ENCODE data around the gene OR13G1.
"Not testable (repeated sequence)": the region's sequence is repeated elsewhere in the genome, so short reads cannot be mapped to it uniquely, and the experiment has no call there.

OR13G1 gene, protein sequence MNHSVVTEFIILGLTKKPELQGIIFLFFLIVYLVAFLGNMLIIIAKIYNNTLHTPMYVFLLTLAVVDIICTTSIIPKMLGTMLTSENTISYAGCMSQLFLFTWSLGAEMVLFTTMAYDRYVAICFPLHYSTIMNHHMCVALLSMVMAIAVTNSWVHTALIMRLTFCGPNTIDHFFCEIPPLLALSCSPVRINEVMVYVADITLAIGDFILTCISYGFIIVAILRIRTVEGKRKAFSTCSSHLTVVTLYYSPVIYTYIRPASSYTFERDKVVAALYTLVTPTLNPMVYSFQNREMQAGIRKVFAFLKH

DNA sequence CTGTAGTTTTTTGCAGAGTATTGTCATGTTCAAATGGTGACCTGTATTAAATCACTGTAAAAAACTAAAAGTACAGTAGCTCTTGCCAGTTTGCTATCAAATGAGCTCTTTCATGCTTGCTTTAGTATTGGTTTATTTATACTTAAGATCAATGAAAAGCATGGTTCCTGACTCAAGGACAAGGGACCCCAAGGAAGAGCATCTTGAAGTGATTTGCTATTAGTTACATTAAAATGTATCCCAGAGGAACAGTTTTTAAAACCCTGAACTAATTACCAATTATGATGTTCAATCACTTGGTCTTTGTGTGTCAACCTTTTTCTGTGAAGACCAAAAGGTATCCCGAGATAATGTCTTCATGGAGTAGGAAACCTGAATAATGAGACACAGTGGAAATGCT is at the start of gene OR13G1:
Gene OR13G1, minus strand, starts transcription at position 101 of the 400 bp plus-strand sequence. CDS start 6,698 bp downstream, outside the sequence.
- DNase-seq = no peak

DNA sequence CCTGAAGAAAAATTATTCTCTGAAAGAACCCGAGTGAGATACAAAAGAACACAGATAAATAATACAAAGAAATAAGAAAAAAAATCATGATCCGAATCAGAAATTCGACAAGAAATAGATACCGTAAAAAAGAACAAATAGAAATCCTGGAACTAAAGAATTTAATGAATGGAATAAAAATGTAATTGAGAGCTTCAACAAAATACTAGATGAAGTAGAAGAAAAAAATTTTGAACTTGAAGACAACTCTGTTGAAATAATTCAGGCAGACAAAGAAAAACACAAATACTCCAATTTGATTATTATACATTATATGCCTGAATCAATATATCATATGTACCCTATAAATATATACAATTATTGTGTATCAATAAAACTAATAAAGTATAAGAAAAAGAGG is 41.7 kb upstream of the OR13G1 start:
- no peak for DNase-seq

DNA sequence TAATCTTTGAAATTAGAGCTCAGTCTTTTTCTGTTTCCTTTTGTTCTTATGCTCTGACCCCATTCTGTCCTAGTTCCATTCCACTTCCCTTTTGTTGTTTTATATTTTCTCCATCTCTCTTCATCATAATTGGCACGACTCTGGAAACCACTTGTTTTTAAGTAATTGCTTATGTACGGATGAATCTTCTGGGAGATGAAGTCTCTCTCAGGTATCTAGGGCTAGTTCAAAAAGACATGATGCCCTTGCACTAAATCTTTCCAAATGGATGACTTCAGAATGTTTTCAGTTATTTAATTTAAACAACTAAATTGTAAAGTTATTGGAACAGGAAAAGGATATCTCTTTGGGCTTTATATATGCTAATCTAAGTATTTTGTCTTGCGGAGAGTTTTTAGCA is 37.0 kb upstream of the OR13G1 start, which contains the start of gene OR6F1:
Gene OR6F1, minus strand, starts transcription at position 101 of the 400 bp plus-strand sequence. CDS start 3,891 bp downstream, outside the sequence.
- DNase-seq = no peak

DNA sequence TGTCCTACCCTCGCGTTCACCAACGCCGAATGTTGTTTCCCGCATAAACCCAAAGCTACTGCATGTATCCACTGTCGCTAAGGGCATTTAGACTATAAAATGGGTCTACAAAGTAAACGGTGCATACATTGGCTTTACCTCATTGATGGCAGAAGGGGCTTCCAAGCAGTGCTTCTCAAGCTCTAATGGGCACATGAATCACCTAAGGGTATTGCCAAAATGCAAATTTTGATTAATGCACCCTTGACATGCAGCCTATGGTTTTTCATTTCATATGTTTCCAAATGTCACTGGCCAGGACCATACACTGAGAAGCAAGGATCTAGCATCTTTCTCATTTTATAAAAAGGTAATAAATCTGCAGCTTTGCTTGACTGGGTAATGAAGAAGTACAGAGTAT is 34.2 kb upstream of the OR13G1 start:
- no peak for DNase-seq

DNA sequence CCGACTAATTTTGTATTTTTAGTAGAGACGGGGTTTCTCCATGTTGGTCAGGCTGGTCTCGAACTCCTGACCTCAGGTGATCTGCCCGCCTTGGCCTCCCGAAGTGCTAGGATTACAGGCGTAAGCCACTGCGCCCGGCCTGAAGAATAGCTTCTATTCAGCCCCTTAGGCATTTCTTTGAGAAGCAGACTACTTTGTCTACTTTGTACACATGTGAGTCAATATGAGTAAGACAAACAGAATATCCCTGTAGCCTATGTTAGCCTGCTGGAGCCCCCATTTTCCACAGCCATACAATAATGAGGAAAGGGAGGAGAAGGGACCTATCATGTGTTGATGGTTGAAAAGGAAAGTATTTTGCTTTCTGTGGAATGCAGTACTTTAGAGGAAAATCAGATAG is 31.1 kb upstream of the OR13G1 start:
- not testable (repeated sequence) for DNase-seq

DNA sequence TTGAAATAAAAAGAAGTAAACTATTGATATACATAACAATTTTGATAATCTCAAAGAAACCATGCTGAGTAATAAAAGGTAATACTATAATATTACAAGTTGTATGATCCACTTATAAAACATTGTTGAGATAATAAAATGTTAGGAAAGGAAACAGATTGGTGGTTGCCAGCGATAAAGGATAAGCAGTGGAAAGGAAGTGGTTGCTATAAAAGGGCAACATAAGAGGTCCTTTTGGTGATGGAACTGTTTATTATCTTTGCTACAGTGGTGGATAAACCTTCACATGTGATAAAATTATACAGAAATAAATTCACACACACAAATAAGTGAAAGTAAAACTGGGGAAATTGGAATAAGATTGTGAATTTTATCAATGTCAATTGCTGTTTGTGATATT is 21.8 kb upstream of the OR13G1 start:
- DNase-seq = no peak

DNA sequence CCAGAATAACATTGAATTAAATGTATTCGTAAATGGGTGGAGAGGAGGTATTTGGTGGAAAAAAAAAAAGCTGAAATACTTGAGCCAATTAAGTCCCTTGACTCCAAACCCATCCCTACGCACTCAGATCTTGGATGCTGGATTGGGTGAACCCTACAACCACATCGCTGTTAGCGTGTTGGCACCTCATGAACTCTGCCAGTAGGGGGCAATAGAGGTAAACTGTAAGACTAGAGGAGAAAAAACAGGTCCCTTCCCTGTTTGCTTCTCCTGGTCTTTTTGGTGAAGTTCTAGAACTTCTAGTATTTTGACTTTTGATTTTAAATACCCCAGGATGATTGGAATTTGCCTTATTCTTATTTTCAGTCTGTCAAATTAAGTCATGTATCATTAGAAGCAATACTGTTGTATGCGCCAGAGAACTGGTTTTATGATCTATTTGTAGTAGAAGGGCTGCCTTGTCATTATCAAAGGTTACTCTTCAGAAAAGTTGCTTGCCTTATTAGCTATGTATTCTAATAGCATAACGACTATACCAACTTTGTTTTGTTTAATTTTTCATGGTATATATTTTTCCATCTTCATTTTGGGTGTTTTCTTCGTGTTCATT is 1.9 kb upstream of the OR13G1 start:
- peak; percentile 24 for DNase-seq

DNA sequence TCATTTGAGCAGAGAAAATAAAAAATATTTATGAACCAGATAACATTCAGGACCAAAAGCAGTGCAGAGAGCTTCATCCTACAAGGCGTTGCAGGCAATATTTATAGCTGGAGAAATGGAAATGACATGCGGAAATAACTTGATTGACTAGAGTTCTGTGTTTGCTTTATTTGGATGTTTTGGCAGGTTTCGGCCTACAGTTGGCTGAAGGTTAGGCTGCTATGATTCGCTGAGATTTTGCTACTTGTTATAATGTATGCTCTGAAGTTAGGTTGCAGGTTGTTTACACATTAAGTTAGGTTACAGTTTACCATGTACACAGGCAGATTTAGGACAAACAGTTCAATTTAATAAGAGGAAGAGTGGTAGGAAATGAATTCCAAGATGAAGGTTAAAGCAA is 632 bp upstream of the OR13G1 start:
- no peak for DNase-seq

DNA sequence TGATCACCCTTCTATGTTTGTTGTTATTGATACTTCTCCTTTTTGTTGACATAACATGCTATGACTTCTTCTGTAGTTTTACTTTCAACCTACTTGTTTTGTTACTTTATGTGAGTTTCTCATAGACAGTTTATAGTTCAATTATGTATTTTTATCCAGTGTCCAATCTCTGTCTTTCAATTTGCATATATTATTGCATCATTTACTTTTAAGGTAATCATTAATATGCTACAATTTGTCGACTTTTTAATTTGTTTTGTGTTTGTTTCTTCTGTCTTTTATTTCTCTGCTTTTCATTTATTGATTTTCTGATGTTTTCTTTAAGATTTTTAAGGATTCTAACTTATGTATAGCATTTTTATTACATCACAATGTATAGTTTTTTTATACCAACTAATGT is 10.3 kb downstream of the OR13G1 start:
- no peak for DNase-seq

DNA sequence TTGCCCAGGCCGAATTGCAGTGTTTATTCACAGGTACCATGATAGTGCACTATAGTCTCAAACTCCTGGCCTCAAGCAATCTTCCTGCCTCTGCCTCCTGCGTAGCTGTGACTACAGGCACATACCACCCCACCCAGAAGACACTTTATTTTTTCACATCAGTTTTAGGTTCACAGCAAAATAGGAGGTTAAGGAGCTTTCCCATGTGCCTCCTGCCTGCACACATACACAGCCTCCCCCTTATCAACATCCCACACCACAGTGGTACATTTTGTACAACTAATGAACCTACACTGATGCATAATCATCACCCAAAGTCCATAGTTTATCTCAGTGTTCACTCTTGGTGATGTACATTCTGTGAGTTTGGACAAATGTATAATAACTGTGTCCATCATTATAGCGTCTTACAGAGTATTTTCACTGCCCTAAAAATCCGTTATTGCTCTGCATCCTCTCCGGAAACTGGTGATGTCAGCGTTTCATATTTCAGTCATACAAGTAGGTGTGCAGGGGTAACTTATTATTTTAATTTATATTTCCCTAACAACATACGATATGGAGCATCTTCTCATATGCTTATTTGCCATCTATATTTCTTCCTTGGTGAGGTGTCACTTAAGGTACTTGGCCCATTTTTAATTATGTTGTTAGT is 23.2 kb downstream of the OR13G1 start:
- DNase-seq = no peak

DNA sequence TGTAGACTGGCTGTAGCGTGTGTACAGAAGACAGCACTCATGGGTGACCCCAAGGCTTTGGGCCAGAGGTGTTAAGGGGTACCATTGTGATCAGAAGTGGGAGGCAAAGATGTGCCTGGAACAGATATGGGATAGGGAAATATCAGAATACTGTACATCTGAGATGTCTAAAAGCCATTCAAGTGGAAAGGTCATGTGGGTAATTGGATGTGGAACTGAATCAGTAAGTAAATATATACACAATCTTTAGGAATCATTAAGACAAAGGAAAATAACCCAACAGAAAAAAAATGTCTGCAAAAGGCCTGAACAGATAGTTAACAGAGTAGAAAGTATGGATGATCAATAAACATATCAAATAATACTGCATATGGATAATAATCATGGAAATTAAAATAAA is 26.5 kb downstream of the OR13G1 start:
- no peak for DNase-seq

DNA sequence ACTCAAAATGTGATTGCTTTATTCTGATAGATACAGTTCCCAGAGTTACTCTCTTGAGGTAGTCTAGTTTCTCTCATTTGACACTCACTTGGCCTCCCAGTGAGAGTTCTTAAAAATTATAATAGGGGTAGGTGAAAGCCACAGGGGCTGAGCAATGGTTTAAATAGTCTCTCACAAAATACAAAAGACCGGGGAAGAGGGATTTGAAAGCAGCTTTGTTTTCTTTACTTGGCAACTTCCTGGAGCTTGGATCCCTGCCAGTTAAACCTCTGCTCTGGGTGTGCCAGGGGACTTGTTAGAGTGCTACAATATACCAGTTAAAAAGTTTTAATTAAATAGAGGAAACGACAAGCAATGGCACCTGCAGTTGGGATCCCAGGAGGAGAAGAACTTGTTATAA is 31.7 kb downstream of the OR13G1 start:
- DNase-seq = no peak

DNA sequence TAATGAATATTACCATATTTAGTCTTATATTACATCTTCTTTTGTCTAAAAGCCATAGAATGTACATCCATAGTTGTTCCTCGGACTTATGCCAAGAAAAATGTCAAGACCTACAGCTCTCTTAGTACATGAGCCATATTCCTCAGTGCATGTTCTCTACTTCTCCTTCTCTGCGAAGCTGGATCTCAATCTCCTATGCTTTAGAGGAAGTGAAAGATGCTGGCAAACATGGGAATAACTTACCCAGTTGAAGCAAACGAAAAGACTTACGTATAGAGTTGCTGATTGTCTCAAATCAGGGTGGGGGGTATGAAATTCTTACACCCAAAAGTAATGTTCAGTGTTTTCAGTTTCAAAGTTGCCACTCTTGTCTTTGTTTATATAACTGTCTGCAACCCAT is 32.7 kb downstream of the OR13G1 start:
- DNase-seq = no peak

DNA sequence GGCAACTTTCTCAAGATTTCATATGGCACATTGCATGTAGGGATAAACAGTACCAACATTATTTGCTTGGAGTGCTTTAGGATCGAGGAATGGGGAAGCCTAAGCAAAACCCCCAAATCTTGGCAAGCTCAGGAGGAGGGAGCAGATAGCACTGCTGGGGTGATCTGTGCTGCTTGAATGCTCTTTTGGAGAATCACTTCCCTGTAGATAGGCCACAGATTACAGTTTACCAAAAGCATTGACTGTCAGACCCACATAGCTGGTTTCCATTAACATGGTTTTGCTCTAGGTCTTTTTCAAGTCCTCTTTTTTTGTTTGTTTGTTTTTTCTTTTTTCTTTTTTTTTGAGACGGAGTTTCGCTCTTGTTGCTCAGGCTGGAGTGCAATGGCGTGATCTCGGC is 36.8 kb downstream of the OR13G1 start:
- no peak for DNase-seq

DNA sequence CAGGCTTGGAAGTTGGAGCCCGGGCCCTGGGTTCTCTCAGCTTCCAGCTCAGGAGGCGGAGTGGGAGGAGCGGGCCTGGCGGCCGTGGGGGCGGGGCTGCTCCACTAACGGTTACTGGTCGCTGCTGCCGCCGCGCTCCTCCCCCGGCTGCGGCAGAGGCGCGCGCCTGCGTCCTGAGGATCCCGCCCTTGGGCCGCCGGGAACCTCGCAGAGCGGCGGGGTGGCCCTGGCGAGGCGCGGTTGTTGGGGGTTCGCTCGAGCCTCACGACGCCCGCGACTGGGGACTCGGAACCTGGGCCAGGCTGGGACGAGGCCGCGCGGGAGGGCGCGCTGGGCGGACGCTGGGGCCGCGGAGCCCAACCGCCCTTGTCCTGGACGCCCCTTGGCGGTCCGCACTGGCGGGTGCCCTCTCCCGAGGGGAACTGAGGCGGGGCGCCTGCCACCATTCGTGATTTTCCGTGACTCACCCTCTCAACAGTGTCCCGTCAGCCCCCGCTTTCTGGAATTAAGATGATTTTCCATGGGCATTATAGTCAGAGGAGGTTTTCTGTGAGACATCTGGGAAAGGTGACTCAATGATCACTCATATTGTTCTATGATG is 40.1 kb downstream of the OR13G1 start:
- DNase-seq = no peak

DNA sequence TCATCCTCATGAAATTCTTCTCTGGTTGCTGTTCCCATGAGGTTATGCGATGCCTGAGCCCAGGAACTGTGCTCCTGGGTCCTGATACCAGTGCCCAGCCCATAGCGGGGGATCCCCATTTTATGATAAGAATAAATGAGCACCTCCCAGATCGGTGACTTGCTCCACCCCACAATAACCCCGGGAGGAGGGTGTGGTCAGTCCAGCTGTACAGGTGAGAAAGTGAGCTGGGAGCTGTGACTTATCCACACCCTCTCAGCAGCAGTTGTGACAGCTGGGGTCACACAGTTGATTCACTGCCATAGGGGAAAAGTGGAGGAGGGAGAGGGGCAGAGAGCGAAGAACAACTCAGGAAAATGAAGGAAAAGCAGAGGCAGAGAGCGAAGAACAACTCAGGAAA is 40.8 kb downstream of the OR13G1 start:
- no peak for DNase-seq

DNA sequence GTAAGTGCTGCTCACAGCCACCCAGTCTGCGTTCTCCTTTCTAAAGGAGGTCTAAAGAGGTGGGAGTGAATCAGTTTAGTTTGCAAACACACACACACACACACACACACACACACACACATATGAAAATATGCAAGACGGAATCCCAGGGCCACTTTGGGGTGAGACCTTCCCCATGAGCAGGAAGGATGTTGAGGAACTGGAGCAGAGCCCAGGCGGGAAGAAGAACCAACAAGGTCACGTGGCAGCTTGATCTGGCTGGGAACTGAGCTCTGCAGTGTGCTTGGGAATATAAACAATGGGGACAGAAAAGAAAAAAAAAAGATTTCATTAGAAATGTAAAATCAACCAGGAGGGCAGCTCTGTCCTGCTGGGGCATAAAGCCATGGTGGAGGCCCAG is 41.5 kb downstream of the OR13G1 start:
- DNase-seq = no peak

DNA sequence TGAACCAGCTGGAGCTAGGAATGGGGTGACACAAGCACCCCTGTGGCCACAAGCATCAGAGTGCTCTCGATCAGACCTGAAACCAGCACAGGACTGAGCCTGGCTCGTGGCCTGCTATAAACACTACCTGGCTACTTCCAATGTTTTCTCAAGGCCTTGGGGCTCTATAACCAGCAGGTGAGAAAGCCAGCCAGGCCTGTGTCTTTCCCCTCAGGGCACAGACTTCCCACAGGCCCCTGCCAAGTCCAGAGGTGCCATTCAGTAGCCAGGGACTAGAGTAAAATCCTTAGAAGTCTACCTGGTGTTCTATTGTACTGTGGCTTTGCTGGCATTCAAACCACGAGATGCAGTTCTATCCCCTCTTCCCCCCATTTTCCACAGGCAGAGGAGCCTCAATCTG is 51.6 kb downstream of the OR13G1 start:
- DNase-seq = no peak
